ENCODE data around the gene CACFD1.
A peak's percentile ranks its signal among the peaks of the same experiment; 100 is the strongest.

The CACFD1 gene

DNA sequence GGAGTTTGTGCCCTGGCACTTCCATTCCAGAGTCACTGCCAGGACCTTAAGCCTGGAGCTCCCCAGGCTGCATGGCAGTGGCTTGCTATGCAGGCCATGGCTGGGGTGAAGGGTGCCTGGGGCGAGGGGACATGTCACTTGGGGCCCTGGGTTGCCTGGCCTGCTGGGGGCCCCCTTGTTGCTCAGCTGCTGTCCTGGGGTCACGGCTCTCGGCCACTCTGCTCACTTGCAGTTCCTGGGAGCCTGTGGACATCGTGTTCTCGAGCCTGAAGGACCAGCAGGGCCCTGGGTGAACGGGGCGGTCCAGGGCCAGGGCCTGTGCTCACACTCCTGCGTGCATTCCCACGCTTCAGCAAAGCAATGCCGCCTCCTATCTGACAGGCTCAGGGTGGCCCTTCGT, 33.6 kb downstream of the CACFD1 start:
- no peaks in the 10 kb centered on the region for H3K36me3 Mint-ChIP-seq (ENCODE audit: low read depth)
- peaks cover 18% of the 10 kb centered on the region for H3K27me3 Mint-ChIP-seq (ENCODE audit: low read depth)
- H3K4me3 Mint-ChIP-seq, result no peak overlapping the region
- H3K9me3 Mint-ChIP-seq, result no peaks in the 10 kb centered on the region
- TF ChIP-seq, protein P1, sequence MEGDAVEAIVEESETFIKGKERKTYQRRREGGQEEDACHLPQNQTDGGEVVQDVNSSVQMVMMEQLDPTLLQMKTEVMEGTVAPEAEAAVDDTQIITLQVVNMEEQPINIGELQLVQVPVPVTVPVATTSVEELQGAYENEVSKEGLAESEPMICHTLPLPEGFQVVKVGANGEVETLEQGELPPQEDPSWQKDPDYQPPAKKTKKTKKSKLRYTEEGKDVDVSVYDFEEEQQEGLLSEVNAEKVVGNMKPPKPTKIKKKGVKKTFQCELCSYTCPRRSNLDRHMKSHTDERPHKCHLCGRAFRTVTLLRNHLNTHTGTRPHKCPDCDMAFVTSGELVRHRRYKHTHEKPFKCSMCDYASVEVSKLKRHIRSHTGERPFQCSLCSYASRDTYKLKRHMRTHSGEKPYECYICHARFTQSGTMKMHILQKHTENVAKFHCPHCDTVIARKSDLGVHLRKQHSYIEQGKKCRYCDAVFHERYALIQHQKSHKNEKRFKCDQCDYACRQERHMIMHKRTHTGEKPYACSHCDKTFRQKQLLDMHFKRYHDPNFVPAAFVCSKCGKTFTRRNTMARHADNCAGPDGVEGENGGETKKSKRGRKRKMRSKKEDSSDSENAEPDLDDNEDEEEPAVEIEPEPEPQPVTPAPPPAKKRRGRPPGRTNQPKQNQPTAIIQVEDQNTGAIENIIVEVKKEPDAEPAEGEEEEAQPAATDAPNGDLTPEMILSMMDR (IDR thresholded peaks at IDR 0.05; ENCODE audit: unreplicated experiment in 3 of 3), result no peak
- peak overlapping the region in 2 of 3 experiments; percentile 89 to 90 for H3K27ac Mint-ChIP-seq
- peaks cover 37% of the 10 kb centered on the region for H3K4me1 Mint-ChIP-seq

DNA sequence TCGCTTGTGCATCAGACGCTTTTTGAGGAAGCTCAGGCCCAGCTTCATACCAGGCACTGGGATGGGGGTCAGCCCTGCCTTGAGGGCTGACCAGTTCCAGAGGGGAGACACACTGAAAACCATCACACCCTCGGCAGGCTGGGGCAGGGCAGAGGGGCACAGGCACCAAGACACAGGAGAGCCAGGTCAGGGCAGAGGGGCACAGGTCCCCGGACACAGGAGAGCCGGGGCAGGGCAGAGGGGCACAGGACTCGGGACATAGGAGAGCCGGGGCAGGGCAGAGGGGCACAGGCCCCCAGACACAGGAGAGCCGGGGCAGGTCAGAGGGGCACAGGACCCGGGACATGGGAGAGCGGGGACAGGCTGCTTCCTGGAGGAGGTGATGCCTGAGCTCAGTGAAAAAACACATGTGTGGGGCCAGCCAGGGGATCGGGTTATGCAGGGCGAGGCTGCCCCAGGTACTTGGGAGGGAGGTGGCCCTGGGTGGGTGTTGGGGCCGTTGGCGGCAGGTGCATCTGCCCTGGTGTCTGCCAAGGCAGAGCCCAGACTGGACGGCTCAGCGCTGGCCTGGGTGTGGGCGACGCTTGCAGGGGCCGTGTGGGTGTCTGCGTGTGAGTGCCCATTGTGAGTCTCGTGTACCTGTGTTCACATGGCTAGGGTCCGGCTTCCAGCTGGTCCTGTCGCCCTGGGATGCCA, 34.2 kb downstream of the CACFD1 start:
- Mint-ChIP-seq H3K9me3 (no peaks in the 10 kb centered on the region), H3K27me3 (ENCODE audit: low read depth) (peaks cover 18% of the 10 kb centered on the region), H3K27ac (peak overlapping the region in 1 of 3 experiments; percentile 54), H3K4me1 (peaks cover 39% of the 10 kb centered on the region), H3K36me3 (ENCODE audit: low read depth) (no peaks in the 10 kb centered on the region), H3K4me3 (no peak overlapping the region)
- TF ChIP-seq, protein P1 (IDR thresholded peaks at IDR 0.05; ENCODE audit: unreplicated experiment in 3 of 3), result no peak

DNA sequence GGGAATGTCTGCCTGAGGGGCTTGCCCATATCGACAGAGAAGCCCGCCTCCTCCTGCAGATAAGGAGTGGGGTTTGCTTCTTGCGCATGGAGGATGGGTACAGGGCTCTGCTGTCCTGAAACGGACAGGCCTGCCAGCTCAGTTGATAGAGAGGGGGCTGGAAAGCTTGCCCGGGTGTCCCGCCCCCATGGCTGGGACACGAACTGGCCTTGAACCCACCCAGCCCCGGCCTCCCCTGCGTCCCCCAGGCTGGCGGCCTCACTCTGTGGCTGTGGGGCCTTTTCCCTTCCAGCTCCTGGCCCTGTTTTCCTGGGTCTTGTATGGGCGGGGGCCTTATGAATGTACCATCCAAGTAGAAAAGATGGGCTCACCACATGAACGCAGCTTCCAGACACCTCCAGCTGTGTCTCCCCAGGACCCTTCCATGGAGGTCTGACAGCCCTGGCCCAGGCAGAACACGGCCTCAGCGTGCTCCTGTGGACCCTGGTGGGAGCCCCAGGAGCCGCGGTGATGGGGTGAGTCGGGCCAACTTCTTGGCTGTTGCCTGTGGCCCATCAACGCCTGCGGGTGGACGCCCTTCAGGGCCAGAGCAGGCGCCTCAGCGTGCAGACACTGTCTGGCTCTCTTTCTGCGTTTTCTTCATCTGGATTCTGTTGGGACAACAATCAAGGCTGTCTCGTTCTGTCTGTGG, 35.0 kb downstream of the CACFD1 start:
- H3K4me3 Mint-ChIP-seq, result no peak overlapping the region
- peaks cover 34% of the 10 kb centered on the region for H3K4me1 Mint-ChIP-seq
- TF ChIP-seq, protein P1 (IDR thresholded peaks at IDR 0.05; ENCODE audit: unreplicated experiment in 3 of 3), result no peak
- no peaks in the 10 kb centered on the region for H3K9me3 Mint-ChIP-seq
- peaks cover 11% of the 10 kb centered on the region for H3K27me3 Mint-ChIP-seq (ENCODE audit: low read depth)
- H3K36me3 Mint-ChIP-seq (ENCODE audit: low read depth), result no peaks in the 10 kb centered on the region
- no peak overlapping the region for H3K27ac Mint-ChIP-seq

DNA sequence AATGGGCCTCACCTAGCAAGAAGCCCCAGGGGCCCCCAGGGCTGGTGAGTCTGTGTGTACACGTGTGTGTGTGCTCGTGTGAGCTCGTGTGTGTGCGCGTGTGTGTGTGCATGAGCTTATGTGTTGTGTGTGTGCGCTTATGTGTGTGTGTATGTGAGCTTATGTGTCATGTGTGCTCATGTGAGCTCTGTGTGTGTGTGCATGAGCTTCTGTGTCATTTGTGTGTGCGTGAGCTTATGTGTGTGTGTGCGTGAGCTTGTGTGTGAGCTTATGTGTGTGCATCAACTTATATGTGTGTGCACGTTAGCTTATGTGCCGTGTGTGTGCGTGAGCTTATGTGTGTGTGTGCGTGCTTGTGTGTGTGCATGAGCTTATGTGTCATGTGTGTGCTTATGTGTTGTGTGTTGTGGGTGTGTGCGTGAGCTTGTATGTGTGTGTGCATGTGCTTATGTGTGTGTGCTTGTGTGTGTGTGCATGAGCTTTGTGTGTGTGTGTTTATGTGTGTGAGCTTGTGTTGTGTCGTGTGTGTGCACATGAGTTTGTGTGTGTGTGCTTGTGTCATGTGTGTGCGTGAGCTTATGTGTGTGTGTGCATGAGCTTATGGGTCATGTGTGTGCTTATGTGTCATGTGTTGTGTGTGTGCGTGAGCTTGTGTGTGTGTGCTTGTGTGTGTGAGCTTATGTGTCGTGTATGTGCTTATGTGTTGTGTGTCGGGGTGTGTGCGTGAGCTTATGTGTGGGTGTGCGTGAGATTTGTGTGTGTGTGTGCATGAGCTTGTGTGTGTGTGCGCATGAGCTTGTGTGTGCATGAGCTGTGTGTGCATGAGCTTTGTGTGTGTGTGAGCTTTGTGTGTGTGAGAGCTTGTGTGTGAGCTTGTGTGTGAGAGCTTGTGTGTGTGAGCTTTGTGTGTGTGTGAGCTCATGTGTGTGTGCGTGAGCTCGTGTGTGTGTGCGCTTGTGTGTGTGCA, 35.8 kb downstream of the CACFD1 start:
- Mint-ChIP-seq H3K4me1 (peaks cover 38% of the 10 kb centered on the region), H3K4me3 (no peak overlapping the region)

More for the DNA sequence above, 35.8 kb downstream of the CACFD1 start:
- H3K36me3 Mint-ChIP-seq (ENCODE audit: low read depth), result no peaks in the 10 kb centered on the region
- TF ChIP-seq, protein P1 (IDR thresholded peaks at IDR 0.05; ENCODE audit: unreplicated experiment in 3 of 3), result no peak
- H3K9me3 Mint-ChIP-seq, result peaks cover 5% of the 10 kb centered on the region
- H3K27me3 Mint-ChIP-seq (ENCODE audit: low read depth), result peaks cover 10% of the 10 kb centered on the region
- no peak overlapping the region for H3K27ac Mint-ChIP-seq
